HG02885 (cell line): Measurements from ENCODE around the gene HSD17B4.
"Not testable (repeated sequence)": the region's sequence is repeated elsewhere in the genome, so short reads cannot be mapped to it uniquely, and the experiment has no call there.

Source experiments
- ATAC-seq: cut with Tn5 transposase; IDR thresholded peaks from one replicate; pipeline ENCODE4 v1.9.1; 2021; ENCODE audit warnings: mild to moderate bottlenecking; ENCODE audit not compliant: unreplicated experiment, poor library complexity

The HSD17B4 gene

GRCh38 chr5:119428166-119428565, 24.1 kb upstream of the HSD17B4 start:
- not testable (repeated sequence) for ATAC-seq

GRCh38 chr5:119428574-119428973, 23.7 kb upstream of the HSD17B4 start:
- not testable (repeated sequence) for ATAC-seq

- ATAC-seq = not testable (repeated sequence)
Observed at GRCh38 chr5:119432674-119433237, 19.5 kb upstream of the HSD17B4 start.

GRCh38 chr5:119435436-119436132, 16.7 kb upstream of the HSD17B4 start:
- peak; percentile 85 for ATAC-seq

GRCh38 chr5:119437785-119438586, 14.3 kb upstream of the HSD17B4 start:
- not testable (repeated sequence) for ATAC-seq

GRCh38 chr5:119438587-119438917, 13.7 kb upstream of the HSD17B4 start:
- ATAC-seq = not testable (repeated sequence)

GRCh38 chr5:119439140-119439631, 13.1 kb upstream of the HSD17B4 start:
- peak; percentile 63 for ATAC-seq

GRCh38 chr5:119439632-119440031, 12.7 kb upstream of the HSD17B4 start:
- ATAC-seq = peak; percentile 15

GRCh38 chr5:119444643-119445042, 7.7 kb upstream of the HSD17B4 start:
- not testable (repeated sequence) for ATAC-seq

- ATAC-seq = no peak
Observed at GRCh38 chr5:119445544-119445943, 6.8 kb upstream of the HSD17B4 start.

GRCh38 chr5:119449882-119450281, 2.4 kb upstream of the HSD17B4 start:
- no peak for ATAC-seq

GRCh38 chr5:119450627-119451026, 1.7 kb upstream of the HSD17B4 start:
- not testable (repeated sequence) for ATAC-seq

GRCh38 chr5:119451561-119451960, 736 bp upstream of the HSD17B4 start:
- ATAC-seq = no peak

- no peak for ATAC-seq
Observed at GRCh38 chr5:119452060-119452372, 281 bp upstream of the HSD17B4 start.

GRCh38 chr5:119453040-119453373, 710 bp downstream of the HSD17B4 start:
- peak; percentile 11 for ATAC-seq

- ATAC-seq = no peak
Observed at GRCh38 chr5:119454171-119454570, 1.9 kb downstream of the HSD17B4 start.

- no peak for ATAC-seq
Observed at GRCh38 chr5:119458911-119459632, 6.8 kb downstream of the HSD17B4 start.

- ATAC-seq = no peak
Observed at GRCh38 chr5:119465640-119466039, 13.3 kb downstream of the HSD17B4 start.

- no peak for ATAC-seq
Observed at GRCh38 chr5:119468286-119468685, 16.0 kb downstream of the HSD17B4 start.

- ATAC-seq = peak; percentile 66
Observed at GRCh38 chr5:119470105-119470763, 17.9 kb downstream of the HSD17B4 start.
